WTC11 (cell line): ENCODE results near the gene ARHGAP40. TPM values are rescaled to one million over a fixed set of nuclear protein-coding genes. Genes with fewer than 3 reads are reported as not detected.

Experiments used
- ATAC-seq: fragments of 200-7000 bp; cut with Tn5 transposase; 2 replicates; pipeline ENCODE4 v1.10.0; 2021; ENCODE audit warnings: mild to moderate bottlenecking, moderate library complexity
- CTCF ChIA-PET: fragments of 300-600 bp; sonication (Branson Sonifier 250); formaldehyde crosslinking; loops from one replicate; lab custom pipeline; 2021; ENCODE audit warnings: antibody characterized with exemption; lab: Charles Lee
- POLR2A ChIA-PET: fragments of 350-600 bp; sonication (Branson Sonifier 250); formaldehyde crosslinking; loops from one replicate; lab custom pipeline; 2021; ENCODE audit warnings: antibody characterized with exemption; lab: Charles Lee
- DNase-seq: peaks from one replicate; pipeline ENCODE4 v3.0.0; 2021; ENCODE audit warnings: low spot score
- H3K27ac Mint-ChIP-seq: 2 replicates; pipeline ENCODE4 v1.8.0; 2021; ENCODE audit warnings: mixed read lengths
- H3K27me3 Mint-ChIP-seq: 2 replicates; pipeline ENCODE4 v1.8.0; 2021; ENCODE audit warnings: low read depth, mild to moderate bottlenecking, moderate library complexity, mixed read lengths
- H3K36me3 Mint-ChIP-seq: 2 replicates; pipeline ENCODE4 v1.8.0; 2021; ENCODE audit warnings: mixed read lengths
- H3K4me1 Mint-ChIP-seq: 2 replicates; pipeline ENCODE4 v1.8.0; 2022; ENCODE audit warnings: mixed read lengths
- H3K4me3 Mint-ChIP-seq: 2 replicates; pipeline ENCODE4 v1.8.0; 2021; ENCODE audit warnings: mild to moderate bottlenecking, moderate library complexity, mixed read lengths
- H3K9me3 Mint-ChIP-seq: 2 replicates; pipeline ENCODE4 v1.8.0; 2021; ENCODE audit warnings: mixed read lengths
- ELF4 ChIP-seq: sonication (generic); formaldehyde crosslinking; IDR thresholded peaks from 2 replicates; pipeline ENCODE4 v1.8.1; 2022; ENCODE audit warnings: low read depth, mild to moderate bottlenecking, moderate library complexity, missing genetic modification reagents
- NFE2L1 ChIP-seq: sonication (generic); formaldehyde crosslinking; IDR thresholded peaks from 2 replicates; pipeline ENCODE4 v1.8.1; 2023; ENCODE audit warnings: missing genetic modification reagents
- RELA ChIP-seq: sonication (generic); formaldehyde crosslinking; IDR thresholded peaks from 2 replicates; pipeline ENCODE4 v1.8.1; 2022; ENCODE audit warnings: missing genetic modification reagents, mild to moderate bottlenecking, borderline replicate concordance
- SMAD3 ChIP-seq: sonication (generic); formaldehyde crosslinking; IDR thresholded peaks from 2 replicates; pipeline ENCODE4 v1.8.0; 2022; ENCODE audit warnings: missing genetic modification reagents, mild to moderate bottlenecking, borderline replicate concordance
- SOX15 ChIP-seq: fragments of 250-450 bp; sonication (Bioruptor Pico); IDR thresholded peaks from 2 replicates; pipeline ENCODE4 v1.9.0; 2021; ENCODE audit warnings: mild to moderate bottlenecking
- ZNF219 ChIP-seq: sonication (generic); formaldehyde crosslinking; IDR thresholded peaks from 2 replicates; pipeline ENCODE4 v1.8.0; 2023; ENCODE audit warnings: missing genetic modification reagents, mild to moderate bottlenecking, borderline replicate concordance
- total RNA-seq: library from RNA; stranded (reverse); gene quantifications from 3 replicates; pipeline ENCODE4 v1.2.3, GENCODE V29; 2021
- TF ChIP-seq, protein P1 (sequence below): fragments of 200-600 bp; IDR thresholded peaks from 2 replicates; pipeline ENCODE4 v1.8.0; 2022; ENCODE audit warnings: antibody characterized with exemption
- TF ChIP-seq, protein P2 (sequence below): fragments of 250-450 bp; sonication (Bioruptor Pico); IDR thresholded peaks from 2 replicates; pipeline ENCODE4 v2.1.2; 2022; ENCODE audit warnings: mild to moderate bottlenecking, moderate library complexity
- TF ChIP-seq, protein P3 (sequence below): sonication (generic); formaldehyde crosslinking; IDR thresholded peaks from 2 replicates; pipeline ENCODE4 v1.8.0; 2022; ENCODE audit warnings: mild to moderate bottlenecking, missing genetic modification reagents
- TF ChIP-seq, protein P4 (sequence below): sonication (generic); formaldehyde crosslinking; IDR thresholded peaks from 2 replicates; pipeline ENCODE4 v1.8.1; 2022; ENCODE audit warnings: mild to moderate bottlenecking, missing genetic modification reagents, moderate library complexity, borderline replicate concordance
- TF ChIP-seq, protein P5 (sequence below): sonication (generic); formaldehyde crosslinking; IDR thresholded peaks from 2 replicates; pipeline ENCODE4 v1.8.1; 2022; ENCODE audit warnings: missing genetic modification reagents, borderline replicate concordance
- TF ChIP-seq, protein P6 (sequence below): sonication (generic); formaldehyde crosslinking; IDR thresholded peaks from 2 replicates; pipeline ENCODE4 v1.8.1; 2022; ENCODE audit warnings: low read depth, mild to moderate bottlenecking, moderate library complexity, missing genetic modification reagents, borderline replicate concordance
- TF ChIP-seq, protein P7 (sequence below): sonication (generic); formaldehyde crosslinking; IDR thresholded peaks from 2 replicates; pipeline ENCODE4 v1.8.0; 2023; ENCODE audit warnings: mild to moderate bottlenecking, missing genetic modification reagents
- TF ChIP-seq, protein P8 (sequence below): sonication (generic); formaldehyde crosslinking; IDR thresholded peaks from 2 replicates; pipeline ENCODE4 v1.8.1; 2023; ENCODE audit warnings: mild to moderate bottlenecking, missing genetic modification reagents, borderline replicate concordance
- TF ChIP-seq, protein P9 (sequence below): sonication (generic); formaldehyde crosslinking; IDR thresholded peaks from 2 replicates; pipeline ENCODE4 v1.8.1; 2023; ENCODE audit warnings: mild to moderate bottlenecking, missing genetic modification reagents

ARHGAP40 gene
- total RNA-seq, 1 experiment from 2014 or later, result 0.72 TPM

DNA sequence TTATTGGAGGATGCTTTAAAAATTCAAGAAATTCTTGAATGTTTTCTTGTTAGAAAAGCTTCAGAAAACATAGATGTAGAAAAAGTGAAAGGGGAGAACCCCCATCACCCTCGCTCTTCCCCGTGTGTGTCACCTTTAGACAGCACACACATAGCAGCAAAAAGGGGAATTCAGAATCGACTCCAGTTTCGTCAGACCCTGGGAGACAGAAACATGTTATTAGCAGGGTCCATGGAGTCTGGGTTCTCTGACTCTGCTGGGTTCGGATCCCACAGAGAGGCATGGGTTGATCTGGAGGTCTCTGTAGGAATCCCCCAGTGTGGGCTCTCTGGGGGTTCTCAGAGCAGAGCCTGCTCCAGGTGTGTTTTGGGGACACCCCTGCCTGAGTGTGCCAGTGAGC, 43.7 kb downstream of the ARHGAP40 start (continued):
- TF ChIP-seq, protein P1, sequence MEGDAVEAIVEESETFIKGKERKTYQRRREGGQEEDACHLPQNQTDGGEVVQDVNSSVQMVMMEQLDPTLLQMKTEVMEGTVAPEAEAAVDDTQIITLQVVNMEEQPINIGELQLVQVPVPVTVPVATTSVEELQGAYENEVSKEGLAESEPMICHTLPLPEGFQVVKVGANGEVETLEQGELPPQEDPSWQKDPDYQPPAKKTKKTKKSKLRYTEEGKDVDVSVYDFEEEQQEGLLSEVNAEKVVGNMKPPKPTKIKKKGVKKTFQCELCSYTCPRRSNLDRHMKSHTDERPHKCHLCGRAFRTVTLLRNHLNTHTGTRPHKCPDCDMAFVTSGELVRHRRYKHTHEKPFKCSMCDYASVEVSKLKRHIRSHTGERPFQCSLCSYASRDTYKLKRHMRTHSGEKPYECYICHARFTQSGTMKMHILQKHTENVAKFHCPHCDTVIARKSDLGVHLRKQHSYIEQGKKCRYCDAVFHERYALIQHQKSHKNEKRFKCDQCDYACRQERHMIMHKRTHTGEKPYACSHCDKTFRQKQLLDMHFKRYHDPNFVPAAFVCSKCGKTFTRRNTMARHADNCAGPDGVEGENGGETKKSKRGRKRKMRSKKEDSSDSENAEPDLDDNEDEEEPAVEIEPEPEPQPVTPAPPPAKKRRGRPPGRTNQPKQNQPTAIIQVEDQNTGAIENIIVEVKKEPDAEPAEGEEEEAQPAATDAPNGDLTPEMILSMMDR, result no peak
- TF ChIP-seq, protein P2, sequence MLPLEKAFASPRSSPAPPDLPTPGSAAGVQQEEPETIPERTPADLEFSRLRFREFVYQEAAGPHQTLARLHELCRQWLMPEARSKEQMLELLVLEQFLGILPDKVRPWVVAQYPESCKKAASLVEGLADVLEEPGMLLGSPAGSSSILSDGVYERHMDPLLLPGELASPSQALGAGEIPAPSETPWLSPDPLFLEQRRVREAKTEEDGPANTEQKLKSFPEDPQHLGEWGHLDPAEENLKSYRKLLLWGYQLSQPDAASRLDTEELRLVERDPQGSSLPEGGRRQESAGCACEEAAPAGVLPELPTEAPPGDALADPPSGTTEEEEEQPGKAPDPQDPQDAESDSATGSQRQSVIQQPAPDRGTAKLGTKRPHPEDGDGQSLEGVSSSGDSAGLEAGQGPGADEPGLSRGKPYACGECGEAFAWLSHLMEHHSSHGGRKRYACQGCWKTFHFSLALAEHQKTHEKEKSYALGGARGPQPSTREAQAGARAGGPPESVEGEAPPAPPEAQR (CRISPR knock-in tag), result no peak
- TF ChIP-seq, protein P3, sequence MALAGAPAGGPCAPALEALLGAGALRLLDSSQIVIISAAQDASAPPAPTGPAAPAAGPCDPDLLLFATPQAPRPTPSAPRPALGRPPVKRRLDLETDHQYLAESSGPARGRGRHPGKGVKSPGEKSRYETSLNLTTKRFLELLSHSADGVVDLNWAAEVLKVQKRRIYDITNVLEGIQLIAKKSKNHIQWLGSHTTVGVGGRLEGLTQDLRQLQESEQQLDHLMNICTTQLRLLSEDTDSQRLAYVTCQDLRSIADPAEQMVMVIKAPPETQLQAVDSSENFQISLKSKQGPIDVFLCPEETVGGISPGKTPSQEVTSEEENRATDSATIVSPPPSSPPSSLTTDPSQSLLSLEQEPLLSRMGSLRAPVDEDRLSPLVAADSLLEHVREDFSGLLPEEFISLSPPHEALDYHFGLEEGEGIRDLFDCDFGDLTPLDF, result no peak

DNA sequence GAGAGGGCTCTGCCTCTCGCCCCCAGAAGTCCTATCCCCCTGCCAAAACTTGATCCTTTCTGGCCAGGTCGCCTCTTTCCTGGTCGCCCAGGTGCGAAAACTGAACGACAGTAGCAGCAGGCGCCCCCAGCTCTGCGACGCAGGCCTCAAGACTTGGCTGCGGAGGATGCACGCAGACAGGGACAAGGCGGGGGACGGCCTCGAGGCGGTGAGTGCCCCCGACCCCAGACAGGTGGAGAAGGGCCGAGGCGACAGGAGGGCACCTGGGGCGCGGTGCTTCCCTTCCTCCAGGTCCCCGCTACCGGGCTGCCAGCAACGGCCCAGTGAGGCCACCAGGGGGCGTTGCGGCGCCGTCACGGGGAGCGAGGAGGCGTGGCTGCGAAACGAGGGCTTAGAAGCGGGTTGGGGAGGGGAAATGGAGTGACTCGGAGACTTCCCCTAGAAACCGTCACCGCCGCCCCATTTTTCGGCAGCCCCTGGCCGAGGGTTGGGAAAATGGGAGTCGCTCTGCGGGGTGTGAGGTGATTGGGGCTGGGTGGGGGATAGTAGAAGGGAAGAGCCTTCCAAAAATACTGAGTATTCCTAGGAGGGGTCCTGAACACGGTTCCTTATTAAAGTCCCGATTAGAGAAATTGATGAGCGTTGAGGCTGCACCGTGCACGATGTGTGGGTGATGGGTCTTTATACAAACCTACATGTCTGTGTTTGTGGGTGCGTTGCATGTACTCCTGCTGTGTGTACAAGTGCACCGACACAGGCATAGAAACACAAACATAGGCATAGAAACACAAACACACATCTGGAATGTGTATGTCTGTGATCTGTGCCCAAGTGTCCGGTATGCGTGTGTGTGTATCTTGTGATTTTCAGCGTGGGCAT, 44.6 kb downstream of the ARHGAP40 start:
- no peaks in the 10 kb centered on the region for H3K9me3 Mint-ChIP-seq
- CTCF ChIA-PET, result interaction anchor here (0.7 to 6.3 kb wide), 7 partner anchors 9 to 82 kb away, joined by 3 to 188 read pairs (median 6); partner anchors contain the start of gene SLC32A1
- peak overlapping the region; percentile 71 for H3K4me3 Mint-ChIP-seq
- DNase-seq (peak; percentile 91), ATAC-seq (peak; percentile 83)
- peaks cover 6% of the 10 kb centered on the region; the same call in 1 of the 2 replicates for H3K27me3 Mint-ChIP-seq
- POLR2A ChIA-PET, result no interaction called here
- peaks cover 17% of the 10 kb centered on the region for H3K4me1 Mint-ChIP-seq
- no peaks in the 10 kb centered on the region for H3K36me3 Mint-ChIP-seq
- H3K27ac Mint-ChIP-seq, result no peak overlapping the region
- no peak for TF ChIP-seq ZNF219
- no peak for TF ChIP-seq NFE2L1 (CRISPR knock-in tag)
- TF ChIP-seq, protein P4, sequence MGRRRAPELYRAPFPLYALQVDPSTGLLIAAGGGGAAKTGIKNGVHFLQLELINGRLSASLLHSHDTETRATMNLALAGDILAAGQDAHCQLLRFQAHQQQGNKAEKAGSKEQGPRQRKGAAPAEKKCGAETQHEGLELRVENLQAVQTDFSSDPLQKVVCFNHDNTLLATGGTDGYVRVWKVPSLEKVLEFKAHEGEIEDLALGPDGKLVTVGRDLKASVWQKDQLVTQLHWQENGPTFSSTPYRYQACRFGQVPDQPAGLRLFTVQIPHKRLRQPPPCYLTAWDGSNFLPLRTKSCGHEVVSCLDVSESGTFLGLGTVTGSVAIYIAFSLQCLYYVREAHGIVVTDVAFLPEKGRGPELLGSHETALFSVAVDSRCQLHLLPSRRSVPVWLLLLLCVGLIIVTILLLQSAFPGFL (CRISPR knock-in tag), result no peak
- TF ChIP-seq, protein P5, sequence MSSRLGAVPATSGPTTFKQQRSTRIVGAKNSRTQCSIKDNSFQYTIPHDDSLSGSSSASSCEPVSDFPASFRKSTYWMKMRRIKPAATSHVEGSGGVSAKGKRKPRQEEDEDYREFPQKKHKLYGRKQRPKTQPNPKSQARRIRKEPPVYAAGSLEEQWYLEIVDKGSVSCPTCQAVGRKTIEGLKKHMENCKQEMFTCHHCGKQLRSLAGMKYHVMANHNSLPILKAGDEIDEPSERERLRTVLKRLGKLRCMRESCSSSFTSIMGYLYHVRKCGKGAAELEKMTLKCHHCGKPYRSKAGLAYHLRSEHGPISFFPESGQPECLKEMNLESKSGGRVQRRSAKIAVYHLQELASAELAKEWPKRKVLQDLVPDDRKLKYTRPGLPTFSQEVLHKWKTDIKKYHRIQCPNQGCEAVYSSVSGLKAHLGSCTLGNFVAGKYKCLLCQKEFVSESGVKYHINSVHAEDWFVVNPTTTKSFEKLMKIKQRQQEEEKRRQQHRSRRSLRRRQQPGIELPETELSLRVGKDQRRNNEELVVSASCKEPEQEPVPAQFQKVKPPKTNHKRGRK (CRISPR knock-in tag), result no peak
- TF ChIP-seq, protein P6, sequence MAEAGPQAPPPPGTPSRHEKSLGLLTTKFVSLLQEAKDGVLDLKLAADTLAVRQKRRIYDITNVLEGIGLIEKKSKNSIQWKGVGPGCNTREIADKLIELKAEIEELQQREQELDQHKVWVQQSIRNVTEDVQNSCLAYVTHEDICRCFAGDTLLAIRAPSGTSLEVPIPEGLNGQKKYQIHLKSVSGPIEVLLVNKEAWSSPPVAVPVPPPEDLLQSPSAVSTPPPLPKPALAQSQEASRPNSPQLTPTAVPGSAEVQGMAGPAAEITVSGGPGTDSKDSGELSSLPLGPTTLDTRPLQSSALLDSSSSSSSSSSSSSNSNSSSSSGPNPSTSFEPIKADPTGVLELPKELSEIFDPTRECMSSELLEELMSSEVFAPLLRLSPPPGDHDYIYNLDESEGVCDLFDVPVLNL (CRISPR knock-in tag), result no peak
- TF ChIP-seq, protein P7, sequence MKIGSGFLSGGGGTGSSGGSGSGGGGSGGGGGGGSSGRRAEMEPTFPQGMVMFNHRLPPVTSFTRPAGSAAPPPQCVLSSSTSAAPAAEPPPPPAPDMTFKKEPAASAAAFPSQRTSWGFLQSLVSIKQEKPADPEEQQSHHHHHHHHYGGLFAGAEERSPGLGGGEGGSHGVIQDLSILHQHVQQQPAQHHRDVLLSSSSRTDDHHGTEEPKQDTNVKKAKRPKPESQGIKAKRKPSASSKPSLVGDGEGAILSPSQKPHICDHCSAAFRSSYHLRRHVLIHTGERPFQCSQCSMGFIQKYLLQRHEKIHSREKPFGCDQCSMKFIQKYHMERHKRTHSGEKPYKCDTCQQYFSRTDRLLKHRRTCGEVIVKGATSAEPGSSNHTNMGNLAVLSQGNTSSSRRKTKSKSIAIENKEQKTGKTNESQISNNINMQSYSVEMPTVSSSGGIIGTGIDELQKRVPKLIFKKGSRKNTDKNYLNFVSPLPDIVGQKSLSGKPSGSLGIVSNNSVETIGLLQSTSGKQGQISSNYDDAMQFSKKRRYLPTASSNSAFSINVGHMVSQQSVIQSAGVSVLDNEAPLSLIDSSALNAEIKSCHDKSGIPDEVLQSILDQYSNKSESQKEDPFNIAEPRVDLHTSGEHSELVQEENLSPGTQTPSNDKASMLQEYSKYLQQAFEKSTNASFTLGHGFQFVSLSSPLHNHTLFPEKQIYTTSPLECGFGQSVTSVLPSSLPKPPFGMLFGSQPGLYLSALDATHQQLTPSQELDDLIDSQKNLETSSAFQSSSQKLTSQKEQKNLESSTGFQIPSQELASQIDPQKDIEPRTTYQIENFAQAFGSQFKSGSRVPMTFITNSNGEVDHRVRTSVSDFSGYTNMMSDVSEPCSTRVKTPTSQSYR (CRISPR knock-in tag), result no peak
- TF ChIP-seq, protein P8, sequence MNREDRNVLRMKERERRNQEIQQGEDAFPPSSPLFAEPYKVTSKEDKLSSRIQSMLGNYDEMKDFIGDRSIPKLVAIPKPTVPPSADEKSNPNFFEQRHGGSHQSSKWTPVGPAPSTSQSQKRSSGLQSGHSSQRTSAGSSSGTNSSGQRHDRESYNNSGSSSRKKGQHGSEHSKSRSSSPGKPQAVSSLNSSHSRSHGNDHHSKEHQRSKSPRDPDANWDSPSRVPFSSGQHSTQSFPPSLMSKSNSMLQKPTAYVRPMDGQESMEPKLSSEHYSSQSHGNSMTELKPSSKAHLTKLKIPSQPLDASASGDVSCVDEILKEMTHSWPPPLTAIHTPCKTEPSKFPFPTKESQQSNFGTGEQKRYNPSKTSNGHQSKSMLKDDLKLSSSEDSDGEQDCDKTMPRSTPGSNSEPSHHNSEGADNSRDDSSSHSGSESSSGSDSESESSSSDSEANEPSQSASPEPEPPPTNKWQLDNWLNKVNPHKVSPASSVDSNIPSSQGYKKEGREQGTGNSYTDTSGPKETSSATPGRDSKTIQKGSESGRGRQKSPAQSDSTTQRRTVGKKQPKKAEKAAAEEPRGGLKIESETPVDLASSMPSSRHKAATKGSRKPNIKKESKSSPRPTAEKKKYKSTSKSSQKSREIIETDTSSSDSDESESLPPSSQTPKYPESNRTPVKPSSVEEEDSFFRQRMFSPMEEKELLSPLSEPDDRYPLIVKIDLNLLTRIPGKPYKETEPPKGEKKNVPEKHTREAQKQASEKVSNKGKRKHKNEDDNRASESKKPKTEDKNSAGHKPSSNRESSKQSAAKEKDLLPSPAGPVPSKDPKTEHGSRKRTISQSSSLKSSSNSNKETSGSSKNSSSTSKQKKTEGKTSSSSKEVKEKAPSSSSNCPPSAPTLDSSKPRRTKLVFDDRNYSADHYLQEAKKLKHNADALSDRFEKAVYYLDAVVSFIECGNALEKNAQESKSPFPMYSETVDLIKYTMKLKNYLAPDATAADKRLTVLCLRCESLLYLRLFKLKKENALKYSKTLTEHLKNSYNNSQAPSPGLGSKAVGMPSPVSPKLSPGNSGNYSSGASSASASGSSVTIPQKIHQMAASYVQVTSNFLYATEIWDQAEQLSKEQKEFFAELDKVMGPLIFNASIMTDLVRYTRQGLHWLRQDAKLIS (CRISPR knock-in tag), result no peak
- TF ChIP-seq ELF4 (CRISPR knock-in tag), result no peak
- TF ChIP-seq, protein P9, sequence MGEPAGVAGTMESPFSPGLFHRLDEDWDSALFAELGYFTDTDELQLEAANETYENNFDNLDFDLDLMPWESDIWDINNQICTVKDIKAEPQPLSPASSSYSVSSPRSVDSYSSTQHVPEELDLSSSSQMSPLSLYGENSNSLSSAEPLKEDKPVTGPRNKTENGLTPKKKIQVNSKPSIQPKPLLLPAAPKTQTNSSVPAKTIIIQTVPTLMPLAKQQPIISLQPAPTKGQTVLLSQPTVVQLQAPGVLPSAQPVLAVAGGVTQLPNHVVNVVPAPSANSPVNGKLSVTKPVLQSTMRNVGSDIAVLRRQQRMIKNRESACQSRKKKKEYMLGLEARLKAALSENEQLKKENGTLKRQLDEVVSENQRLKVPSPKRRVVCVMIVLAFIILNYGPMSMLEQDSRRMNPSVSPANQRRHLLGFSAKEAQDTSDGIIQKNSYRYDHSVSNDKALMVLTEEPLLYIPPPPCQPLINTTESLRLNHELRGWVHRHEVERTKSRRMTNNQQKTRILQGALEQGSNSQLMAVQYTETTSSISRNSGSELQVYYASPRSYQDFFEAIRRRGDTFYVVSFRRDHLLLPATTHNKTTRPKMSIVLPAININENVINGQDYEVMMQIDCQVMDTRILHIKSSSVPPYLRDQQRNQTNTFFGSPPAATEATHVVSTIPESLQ, result no peak
- TF ChIP-seq RELA, result 0 out of 2 replicates have a peak, but pooled peaks have one; percentile 69
- TF ChIP-seq SOX15 (CRISPR knock-in tag), result no peak
- TF ChIP-seq SMAD3, result peak; percentile 59; the same call in 1 of the 2 replicates
